Right lobe of liver (tissue), 4 donors: Measurements from ENCODE around the gene EML2.

Source experiments
- CTCF ChIP-seq, 4 donors: fragments of 200-600 bp in 3 of 4; fragments of 450-650 bp in 1 of 4; IDR thresholded peaks; one replicate each; pipeline versions ENCODE4 v1.5.1 to v1.8.0; 2016 to 2022; ENCODE audit warnings: antibody characterized with exemption in 4 of 4, mild to moderate bottlenecking in 2 of 4
- POLR2A ChIP-seq: fragments of 450-650 bp; IDR thresholded peaks from one replicate; pipeline ENCODE4 v1.6.1; 2017; ENCODE audit warnings: antibody characterized with exemption, mild to moderate bottlenecking
- donor health status: DM: no; HTN: no; CAD: no.
- donor health status: DM: no; HTN: no; CAD: no.
- donor health status: DM: no; HTN: yes; CAD: no.

- TF ChIP-seq CTCF (IDR thresholded peaks at IDR 0.05) (no peak), POLR2A (no peak)
Observed at GRCh38 chr19:45601115-45601514, 38.1 kb downstream of the EML2 start.
